ENCODE measurements around the gene GLP2R. TPM values are rescaled to one million over a fixed set of nuclear protein-coding genes. Genes with fewer than 3 reads are reported as not detected.
"Not testable (repeated sequence)": the region's sequence is repeated elsewhere in the genome, so short reads cannot be mapped to it uniquely, and the experiment has no call there.

Gene GLP2R, protein sequence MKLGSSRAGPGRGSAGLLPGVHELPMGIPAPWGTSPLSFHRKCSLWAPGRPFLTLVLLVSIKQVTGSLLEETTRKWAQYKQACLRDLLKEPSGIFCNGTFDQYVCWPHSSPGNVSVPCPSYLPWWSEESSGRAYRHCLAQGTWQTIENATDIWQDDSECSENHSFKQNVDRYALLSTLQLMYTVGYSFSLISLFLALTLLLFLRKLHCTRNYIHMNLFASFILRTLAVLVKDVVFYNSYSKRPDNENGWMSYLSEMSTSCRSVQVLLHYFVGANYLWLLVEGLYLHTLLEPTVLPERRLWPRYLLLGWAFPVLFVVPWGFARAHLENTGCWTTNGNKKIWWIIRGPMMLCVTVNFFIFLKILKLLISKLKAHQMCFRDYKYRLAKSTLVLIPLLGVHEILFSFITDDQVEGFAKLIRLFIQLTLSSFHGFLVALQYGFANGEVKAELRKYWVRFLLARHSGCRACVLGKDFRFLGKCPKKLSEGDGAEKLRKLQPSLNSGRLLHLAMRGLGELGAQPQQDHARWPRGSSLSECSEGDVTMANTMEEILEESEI
- total RNA-seq, result 1 to 10 TPM in 1 of 7 donors, under 1 TPM in 6; 0.18 to 1.0 (median 0.57) TPM
- 1 to 10 TPM in 1 of 2 donors, under 1 TPM in 1; 0.50 to 3.4 TPM for polyA plus RNA-seq
- long read RNA-seq, donor 1, result 0 reads
- long read RNA-seq, donor 2, result 0 reads
- long read RNA-seq, donor 3, result 0 reads

DNA sequence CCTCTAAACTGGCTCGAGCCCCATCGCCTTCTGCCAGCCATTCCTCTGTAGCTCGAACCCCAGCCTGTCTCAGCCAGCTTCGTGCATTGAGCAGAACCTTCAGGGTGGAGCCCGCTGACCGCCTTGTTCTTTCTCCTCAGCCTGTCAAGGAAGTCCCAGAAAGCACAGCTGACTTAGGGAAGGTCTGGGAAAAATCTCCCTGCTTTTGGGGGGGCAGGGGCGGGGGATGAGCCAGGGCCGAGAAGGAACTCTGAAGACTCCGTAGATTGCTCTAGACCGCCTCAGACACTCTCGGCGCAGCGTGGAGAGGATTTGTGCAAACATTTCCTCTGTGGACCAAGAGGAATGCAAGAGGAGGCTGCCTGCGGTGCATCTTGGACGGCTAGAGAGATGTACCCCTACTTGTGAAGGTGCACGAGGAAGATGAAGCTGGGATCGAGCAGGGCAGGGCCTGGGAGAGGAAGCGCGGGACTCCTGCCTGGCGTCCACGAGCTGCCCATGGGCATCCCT lies at the start of gene GLP2R:
TSS of gene GLP2R (plus strand) at position 284 of the 510 bp plus-strand sequence. CDS start at position 424, 140 bp downstream.
- Histone ChIP-seq H3K4me1 (ENCODE audit: insufficient read depth) (peaks cover 6% of the 10 kb centered on the region), H3K27ac (no peak within 1 kb of the TSS), H3K9me3 (no peaks in the 10 kb centered on the region), H3K4me3 (no peak within 1 kb of the TSS), H3K36me3 (no peaks in the 10 kb centered on the region), H3K27me3 (no peaks in the 10 kb centered on the region)
- WGBS, 3 donors, result 69 to 74% (median 72%) methylated on average over 21 of the region's 21 CpGs
- intact Hi-C loops (cut with DNase I), result no loop called here
- DNase-seq, result no peak
- TF ChIP-seq EP300 (IDR thresholded peaks at IDR 0.05), result no peak
- TF ChIP-seq, protein P1, sequence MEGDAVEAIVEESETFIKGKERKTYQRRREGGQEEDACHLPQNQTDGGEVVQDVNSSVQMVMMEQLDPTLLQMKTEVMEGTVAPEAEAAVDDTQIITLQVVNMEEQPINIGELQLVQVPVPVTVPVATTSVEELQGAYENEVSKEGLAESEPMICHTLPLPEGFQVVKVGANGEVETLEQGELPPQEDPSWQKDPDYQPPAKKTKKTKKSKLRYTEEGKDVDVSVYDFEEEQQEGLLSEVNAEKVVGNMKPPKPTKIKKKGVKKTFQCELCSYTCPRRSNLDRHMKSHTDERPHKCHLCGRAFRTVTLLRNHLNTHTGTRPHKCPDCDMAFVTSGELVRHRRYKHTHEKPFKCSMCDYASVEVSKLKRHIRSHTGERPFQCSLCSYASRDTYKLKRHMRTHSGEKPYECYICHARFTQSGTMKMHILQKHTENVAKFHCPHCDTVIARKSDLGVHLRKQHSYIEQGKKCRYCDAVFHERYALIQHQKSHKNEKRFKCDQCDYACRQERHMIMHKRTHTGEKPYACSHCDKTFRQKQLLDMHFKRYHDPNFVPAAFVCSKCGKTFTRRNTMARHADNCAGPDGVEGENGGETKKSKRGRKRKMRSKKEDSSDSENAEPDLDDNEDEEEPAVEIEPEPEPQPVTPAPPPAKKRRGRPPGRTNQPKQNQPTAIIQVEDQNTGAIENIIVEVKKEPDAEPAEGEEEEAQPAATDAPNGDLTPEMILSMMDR (IDR thresholded peaks at IDR 0.05), result no peak
- TF ChIP-seq POLR2A (IDR thresholded peaks at IDR 0.05), result no peak

DNA sequence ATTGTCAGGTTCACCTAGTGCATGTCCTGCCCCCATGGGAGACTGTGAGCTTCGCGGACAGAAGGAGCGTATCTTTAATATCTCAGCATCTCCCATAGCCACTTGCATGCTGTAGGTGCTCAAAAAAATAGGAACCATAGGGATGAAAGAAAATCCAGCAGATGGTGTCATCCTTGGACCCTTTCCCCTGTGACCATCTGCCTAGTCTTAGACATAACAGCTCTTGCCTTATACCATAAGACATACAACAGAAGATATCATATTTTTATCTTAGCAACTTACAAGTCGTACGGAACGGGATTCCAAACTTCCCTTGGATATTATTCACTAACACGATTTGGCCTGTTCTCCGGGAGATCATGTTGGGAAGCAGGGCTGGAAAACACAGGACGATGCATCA lies 48.8 kb upstream of the GLP2R start:
- 84 to 87% (median 85%) methylated on average over 9 of the region's 9 CpGs for WGBS, 3 donors
- no peak overlapping the region for H3K27ac ChIP-seq
- no peaks in the 10 kb centered on the region for H3K27me3 ChIP-seq
- H3K9me3 ChIP-seq, result no peaks in the 10 kb centered on the region
- no peak overlapping the region for H3K4me3 ChIP-seq
- TF ChIP-seq, protein P1 (IDR thresholded peaks at IDR 0.05), result no peak
- TF ChIP-seq POLR2A (IDR thresholded peaks at IDR 0.05) (no peak), EP300 (IDR thresholded peaks at IDR 0.05) (no peak)
- H3K36me3 ChIP-seq, result no peaks in the 10 kb centered on the region
- no peaks in the 10 kb centered on the region for H3K4me1 ChIP-seq (ENCODE audit: insufficient read depth)
- intact Hi-C loops (cut with DNase I), result loop anchor here in 1 of 4 donors (10.0 kb wide), 1 partner anchor 98 kb away; no protein-coding TSS in a partner anchor
- DNase-seq, result no peak

DNA sequence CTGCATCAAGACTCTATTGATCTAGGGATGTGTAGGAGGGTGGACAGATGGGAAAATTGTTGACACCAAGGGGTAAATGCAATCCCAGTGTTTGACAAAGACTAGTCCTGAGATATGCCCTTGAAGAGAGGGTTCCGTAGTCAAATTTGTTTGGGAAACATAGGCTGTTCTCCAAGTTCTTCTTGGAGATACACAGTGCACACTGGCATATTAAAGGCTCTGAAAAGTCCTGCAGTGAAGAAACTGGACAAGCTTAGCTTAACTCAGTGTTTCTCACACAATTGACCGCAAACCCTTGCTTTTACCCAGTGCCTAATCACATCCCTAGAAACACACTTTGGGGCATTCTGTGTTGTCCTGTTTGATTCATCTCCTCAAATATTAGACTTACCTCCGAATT lies 45.2 kb upstream of the GLP2R start:
- Histone ChIP-seq H3K27ac (no peak overlapping the region), H3K4me1 (ENCODE audit: insufficient read depth) (no peaks in the 10 kb centered on the region), H3K4me3 (no peak overlapping the region), H3K36me3 (no peaks in the 10 kb centered on the region), H3K9me3 (no peaks in the 10 kb centered on the region), H3K27me3 (no peaks in the 10 kb centered on the region)
- TF ChIP-seq EP300 (IDR thresholded peaks at IDR 0.05) (no peak), POLR2A (IDR thresholded peaks at IDR 0.05) (no peak)
- TF ChIP-seq, protein P1 (IDR thresholded peaks at IDR 0.05), result no peak
- WGBS, 3 donors, result 78 to 83% (median 78%) methylated on average over 3 of the region's 3 CpGs
- DNase-seq, result no peak
- intact Hi-C loops (cut with DNase I), result no loop called here

DNA sequence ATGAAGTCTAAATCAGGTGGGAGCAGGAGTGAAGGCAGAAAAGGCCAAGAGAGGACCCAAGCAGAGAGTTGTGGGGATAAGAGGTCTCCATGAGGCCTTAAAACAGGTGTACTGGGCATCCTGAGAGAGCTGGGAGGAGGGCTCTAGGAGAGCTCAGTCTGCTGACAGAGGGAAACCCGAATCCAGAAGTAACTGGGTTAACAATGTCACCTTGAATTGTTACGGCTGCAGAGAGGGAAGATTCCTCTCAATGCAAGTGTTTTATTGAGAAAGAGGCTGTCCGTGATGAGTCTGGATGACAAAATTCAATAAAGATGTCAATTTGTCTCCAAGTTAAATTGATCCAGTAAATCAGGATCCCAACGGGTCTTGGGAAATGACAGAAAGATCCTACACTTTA lies 42.7 kb upstream of the GLP2R start:
- Histone ChIP-seq H3K27ac (no peak overlapping the region), H3K27me3 (no peaks in the 10 kb centered on the region), H3K4me1 (ENCODE audit: insufficient read depth) (no peaks in the 10 kb centered on the region), H3K4me3 (no peak overlapping the region), H3K9me3 (no peaks in the 10 kb centered on the region), H3K36me3 (no peaks in the 10 kb centered on the region)
- intact Hi-C loops (cut with DNase I), result no loop called here
- TF ChIP-seq, protein P1 (IDR thresholded peaks at IDR 0.05), result no peak
- no peak for TF ChIP-seq EP300 (IDR thresholded peaks at IDR 0.05)
- TF ChIP-seq POLR2A (IDR thresholded peaks at IDR 0.05), result no peak
- DNase-seq, result no peak
- 64 to 73% (median 73%) methylated on average over 4 of the region's 4 CpGs for WGBS, 3 donors

DNA sequence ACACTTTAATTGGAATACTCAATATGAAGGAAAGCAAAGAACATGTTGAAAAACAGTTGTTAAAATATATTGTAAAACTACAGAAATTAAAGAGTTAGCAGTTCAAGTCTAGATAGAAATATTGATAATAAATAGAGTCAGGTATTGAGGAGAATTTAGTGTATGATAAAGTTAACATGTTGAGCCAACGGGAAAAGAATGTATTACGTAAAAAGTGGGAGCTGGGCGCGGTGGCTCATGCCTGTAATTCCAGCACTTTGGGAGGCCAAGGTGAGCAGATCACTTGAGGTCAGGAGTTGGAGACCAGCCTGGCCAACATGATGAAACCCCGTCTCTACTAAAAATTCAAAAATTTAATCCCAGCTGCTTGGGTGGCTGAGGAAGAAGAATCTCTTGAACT lies 42.3 kb upstream of the GLP2R start:
- H3K4me1 ChIP-seq (ENCODE audit: insufficient read depth); H3K36me3 ChIP-seq; H3K27me3 ChIP-seq; H3K27ac ChIP-seq; intact Hi-C loops (cut with DNase I); H3K4me3 ChIP-seq; H3K9me3 ChIP-seq; DNase-seq: not testable (repeated sequence)
- 82 to 84% (median 84%) methylated on average over 5 of the region's 5 CpGs for WGBS, 3 donors
